EL (cell line): Measurements from ENCODE around the gene SCGB1C1.
"Not testable (repeated sequence)": the region's sequence is repeated elsewhere in the genome, so short reads cannot be mapped to it uniquely, and the experiment has no call there.

Experiments used
- DNase-seq: peaks from one replicate; pipeline ENCODE4 v3.0.0-alpha.2; 2016

The SCGB1C1 gene

DNA sequence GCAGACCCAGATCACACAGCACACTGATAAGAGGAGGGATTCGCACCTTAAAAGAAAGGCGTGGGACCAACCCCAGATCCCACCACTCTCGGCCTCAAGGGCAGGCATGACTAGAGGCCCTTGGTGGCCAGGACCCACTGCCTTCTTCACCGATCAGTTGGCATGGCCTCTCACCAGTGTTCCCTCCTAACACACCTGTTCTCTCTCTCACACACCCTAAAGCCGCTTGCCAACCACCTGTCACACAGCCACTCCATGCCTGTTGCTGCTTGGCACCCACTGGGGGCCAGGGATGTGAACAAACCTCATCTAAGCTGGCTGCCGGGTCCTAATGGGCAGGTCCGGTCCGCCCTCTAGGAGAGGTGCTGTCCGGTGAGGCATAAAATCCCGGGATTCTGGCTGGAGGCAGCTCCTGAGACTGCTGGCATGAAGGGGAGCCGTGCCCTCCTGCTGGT is at the start of gene SCGB1C1:
SCGB1C1 (plus strand) TSS at position 405 of the 455 bp plus-strand sequence; CDS start at position 427, 22 bp downstream.
- DNase-seq: not testable (repeated sequence)

GRCh38 chr11:180242-180641 is 12.6 kb upstream of the SCGB1C1 start:
- not testable (repeated sequence) for DNase-seq

DNA sequence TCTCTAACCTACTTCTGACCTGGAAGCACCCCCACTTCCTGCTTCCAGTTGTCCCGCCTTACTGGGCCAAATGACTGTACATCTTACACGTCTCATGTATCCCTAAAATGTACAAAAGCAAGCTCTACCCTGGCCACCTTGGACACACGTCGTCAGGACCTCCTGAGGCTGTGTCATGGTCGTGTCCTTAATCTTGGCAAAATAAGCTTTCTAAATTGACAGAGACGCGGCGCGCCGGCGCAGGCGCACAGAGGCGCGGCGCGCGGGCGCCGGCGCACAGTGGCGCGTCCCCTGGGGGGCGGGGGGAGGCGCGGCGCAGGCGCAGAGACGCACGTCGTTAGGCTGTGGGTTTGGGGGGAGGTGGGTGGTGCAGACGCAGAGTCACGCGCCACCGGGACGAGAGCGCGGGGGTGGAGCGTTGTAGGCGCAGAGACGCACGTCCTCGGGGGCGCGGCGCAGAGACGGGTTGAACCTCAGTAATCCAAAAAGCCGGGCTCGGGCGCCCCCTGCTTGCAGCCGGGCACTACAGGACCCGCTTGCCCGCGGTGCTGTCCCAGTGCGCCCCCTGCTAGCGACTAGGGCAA is 3.6 kb upstream of the SCGB1C1 start:
- DNase-seq: not testable (repeated sequence)

- not testable (repeated sequence) for DNase-seq
These were observed 3.0 kb upstream of the SCGB1C1 start for GRCh38 chr11:189843-190311.

- not testable (repeated sequence) for DNase-seq
These were observed 2.3 kb upstream of the SCGB1C1 start for GRCh38 chr11:190546-190945.

DNA sequence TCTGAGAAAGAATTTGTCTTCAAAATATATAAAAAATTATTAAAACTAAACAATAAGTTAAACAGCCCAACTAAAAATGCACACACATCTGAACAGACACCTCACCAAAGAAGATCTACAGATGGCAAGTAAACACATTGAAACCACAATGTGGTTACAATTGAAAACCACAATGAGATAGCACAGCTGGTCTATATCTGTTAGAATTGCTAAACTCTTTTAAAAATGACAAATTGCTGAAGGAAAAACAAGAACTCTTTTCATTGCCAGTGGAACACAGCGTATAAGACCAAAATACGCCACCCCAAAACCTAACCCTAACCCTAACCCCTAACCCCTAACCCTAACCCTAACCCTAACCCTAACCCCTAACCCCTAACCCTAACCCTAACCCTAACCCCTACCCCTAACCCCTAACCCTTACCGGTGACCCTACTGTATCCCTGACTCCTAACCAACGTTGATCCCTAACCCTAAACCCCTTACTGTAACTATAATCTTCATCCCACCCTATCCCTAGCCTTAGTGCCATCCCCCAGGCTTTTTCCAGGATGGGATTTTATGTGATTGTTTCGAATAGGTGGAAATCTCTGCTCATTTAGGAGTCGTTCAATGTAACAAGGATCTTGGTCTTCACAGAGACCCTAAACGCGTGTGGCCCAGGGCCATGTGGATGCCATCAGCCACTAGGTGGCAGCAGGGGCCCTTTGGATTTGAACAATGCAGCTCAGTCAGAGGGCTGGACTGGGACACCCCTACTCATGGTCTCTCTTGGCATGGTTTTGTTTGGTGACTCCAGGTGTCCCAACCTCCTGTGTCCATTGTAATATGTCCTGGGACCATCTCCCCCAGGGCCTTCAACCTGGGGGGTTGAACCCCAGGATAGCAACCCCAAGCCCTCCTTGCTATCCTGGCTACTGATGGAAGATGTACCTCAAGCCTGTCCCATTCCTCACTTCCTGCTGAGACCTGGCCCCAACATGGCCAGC is 1.1 kb upstream of the SCGB1C1 start:
- not testable (repeated sequence) for DNase-seq

DNA sequence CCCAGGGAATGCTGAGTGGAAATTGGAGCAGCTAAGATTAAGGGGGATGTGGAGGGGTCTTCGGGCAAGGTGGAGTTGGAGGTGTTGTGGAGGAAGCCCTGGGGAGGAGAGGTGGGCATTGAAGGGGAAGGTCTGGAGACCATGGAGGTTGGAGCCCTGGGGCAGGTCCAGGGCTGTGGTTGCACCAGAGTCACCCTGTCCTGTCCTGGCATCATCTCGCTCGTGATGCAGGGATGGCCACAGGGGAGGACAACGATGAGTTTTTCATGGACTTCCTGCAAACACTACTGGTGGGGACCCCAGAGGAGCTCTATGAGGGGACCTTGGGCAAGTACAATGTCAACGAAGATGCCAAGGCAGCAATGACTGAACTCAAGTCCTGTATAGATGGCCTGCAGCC is 603 bp downstream of the SCGB1C1 start:
- not testable (repeated sequence) for DNase-seq

- no peak for DNase-seq
These were observed 4.2 kb downstream of the SCGB1C1 start for GRCh38 chr11:196786-197731.

DNA sequence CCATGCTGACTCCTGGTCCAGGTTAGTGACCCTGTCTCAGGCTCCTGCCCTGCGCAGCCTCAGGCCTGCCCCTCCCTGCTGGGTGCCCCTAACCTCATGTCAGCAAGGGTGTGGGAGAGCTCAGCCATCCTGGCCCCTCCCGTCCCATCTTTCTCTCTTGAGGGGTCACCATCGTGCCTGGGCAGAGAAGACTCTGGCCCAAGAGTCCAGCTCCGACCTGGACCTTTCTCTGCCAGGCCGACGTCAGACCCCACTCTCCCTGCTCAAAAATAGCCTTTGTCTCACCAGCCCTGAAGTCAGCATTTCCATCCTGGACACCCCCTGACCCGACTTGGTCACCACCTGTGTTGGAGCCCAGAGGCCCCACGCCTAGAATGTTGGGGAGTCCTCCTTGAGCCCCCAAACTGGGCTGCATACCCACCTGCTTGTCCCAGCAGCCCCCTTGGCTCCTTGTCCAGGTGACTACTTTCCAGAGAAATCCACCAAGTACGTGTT is 4.9 kb downstream of the SCGB1C1 start:
- DNase-seq: no peak

GRCh38 chr11:198236-198806 is 5.4 kb downstream of the SCGB1C1 start:
- DNase-seq: no peak

DNA sequence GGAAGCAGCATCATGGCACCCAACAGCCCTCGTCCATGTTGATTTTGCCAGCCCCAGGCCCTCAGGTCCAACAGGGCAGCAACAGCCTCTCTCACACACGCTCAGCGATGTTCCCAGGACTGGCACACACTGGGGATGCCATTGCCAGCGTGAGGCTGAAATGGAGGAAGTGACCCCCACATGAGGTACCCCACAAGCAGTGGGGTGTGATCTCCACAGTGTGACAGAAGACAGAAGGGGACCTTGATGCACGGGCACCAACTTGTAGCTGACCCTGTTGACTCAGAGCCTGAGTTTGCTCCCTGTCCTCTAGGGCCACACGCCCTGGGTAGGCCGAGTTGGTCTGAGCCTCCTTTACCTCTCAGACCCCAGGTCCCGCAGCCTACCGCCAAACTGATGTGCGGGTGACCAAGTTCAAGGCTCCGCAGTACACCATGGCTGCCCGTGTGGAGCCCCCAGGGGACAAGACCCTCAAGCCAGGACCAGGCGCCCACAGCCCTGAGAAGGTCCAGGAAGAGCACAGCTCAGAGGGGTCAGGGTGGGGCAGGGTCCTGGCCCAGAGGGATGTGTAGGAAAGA is 6.2 kb downstream of the SCGB1C1 start:
- no peak for DNase-seq

- no peak for DNase-seq
These were observed 6.9 kb downstream of the SCGB1C1 start for GRCh38 chr11:199782-200181.

- no peak for DNase-seq
These were observed 7.5 kb downstream of the SCGB1C1 start for GRCh38 chr11:200224-201003.

DNA sequence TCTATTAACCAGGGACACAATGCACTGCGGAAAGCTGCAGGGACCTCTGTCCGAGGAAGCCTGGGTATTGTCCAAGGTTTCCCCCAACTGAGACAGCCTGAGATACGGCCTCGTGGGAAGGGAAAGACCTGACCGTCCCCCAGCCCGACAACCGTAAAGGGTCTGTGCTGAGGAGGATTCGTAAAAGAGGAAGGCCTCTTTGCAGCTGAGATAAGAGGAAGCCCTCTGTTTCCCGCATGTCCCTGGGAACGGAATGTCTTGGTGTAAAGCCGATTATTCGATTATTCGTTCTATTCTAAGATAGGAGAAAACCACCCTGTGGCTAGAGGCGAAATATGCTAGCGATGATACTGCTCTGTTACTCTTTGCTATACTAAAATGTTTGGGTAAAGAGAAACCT is 9.1 kb downstream of the SCGB1C1 start:
- no peak for DNase-seq

GRCh38 chr11:202490-202889 is 9.6 kb downstream of the SCGB1C1 start:
- no peak for DNase-seq

DNA sequence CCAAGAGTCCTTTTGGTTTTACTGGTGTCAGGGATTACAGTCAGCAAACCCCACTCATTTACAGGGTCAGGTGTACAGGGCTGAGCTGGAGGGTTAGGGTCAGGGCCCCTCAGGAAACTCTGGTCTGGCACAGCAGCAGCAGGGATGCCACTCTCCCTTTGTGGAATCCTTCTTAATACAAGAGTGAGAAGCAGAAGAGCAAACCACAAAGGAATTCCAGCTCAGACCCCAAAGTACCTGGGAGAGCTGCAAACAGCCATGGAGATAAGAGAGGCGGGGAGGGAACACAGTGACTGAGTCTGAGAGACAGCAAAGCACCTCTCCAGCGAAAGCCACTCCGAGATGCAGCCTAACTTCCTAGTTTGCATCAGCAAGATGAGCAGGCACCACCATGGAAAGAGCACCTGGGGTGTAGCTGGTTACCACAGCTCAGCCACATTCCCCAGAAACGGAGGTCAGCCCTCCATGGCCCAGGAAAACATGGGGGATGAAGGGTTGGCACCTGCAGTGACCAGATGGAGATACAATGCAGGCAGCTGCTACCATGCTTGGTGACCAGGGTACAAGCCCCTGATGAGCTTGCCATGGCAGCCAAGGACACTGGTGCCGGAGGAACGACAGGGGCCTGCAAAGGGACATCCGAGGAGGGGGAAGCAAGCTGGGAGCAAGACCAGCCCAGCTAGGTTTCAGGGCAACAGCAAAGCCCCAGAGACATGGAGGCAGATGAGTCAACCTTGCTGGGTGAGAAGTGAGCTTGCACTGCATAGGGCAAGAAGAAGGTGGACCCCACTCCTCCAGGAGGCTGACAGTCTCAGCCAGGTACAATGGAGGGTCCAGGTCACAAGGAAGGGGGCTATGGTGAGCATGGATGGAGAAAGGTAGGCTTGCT is 10.4 kb downstream of the SCGB1C1 start:
- DNase-seq: no peak

DNA sequence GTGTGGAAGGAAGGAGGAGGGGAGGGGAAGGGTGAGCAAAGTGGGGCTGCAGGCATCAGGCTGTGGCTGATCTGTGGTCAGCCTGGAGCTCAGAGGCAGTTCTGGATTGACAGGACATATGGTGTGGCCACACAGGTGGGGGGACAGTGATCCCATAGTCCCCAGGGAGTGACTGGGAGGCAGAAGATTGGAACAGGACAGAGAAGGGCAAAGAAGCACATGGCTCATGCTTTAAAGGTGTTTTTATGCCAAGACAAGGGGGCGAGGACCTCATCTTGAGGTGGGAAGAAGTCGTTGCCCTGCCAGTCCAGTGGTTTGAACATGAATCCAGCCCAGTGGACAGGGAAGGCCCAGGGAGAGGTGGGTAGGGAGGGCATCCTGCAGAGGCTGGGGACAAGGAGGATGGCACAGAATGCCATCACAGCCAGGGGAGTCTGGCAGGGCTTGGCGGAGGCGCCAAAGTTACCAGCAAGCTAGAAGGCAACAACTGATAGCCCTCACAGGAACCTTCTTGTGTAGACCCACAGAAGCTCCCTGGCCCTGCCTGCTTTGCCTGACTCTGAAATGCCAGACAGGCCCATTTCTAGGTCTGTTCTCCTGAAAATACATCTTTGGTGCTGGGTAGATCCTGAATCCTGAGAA is 11.2 kb downstream of the SCGB1C1 start:
- DNase-seq: no peak

DNA sequence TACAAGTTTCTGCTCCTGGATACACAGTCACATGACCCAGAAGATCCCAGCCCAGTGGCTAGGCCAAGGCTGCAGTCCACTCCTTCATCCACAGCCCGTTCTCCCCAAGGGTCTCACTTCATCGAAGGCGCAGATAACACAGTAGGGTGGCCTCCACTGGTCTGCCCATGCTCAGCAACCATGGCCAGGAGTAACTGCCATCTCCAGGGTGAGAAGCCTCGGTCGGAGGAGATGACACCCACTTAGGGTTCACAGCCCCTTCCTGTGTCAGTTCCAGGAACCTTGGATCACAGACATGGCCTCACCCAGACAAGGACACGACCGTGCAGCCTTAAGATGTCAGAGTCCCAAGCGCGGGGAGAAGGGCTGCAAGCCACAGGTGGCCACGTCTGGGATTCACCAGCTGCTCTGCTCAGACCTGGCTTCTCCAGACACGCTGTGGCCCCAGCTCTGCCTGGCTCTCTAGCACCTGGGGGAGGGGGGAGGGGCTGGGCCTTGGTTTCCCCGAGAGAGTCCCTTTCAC is 11.8 kb downstream of the SCGB1C1 start:
- DNase-seq: no peak
